CD8-positive, alpha-beta memory T cell (primary cell): ENCODE results near the gene MALRD1. TPM values are rescaled to one million over a fixed set of nuclear protein-coding genes. Genes with fewer than 3 reads are reported as not detected.

Experiments
- CTCF ChIA-PET: fragments of 350-600 bp; sonication (Branson Sonifier 250); formaldehyde crosslinking; loops from one replicate; lab custom pipeline; 2021; ENCODE audit warnings: antibody characterized with exemption; lab: Charles Lee
- POLR2A ChIA-PET: fragments of 350-600 bp; sonication (Branson Sonifier 250); formaldehyde crosslinking; loops from one replicate; lab custom pipeline; 2021; ENCODE audit warnings: antibody characterized with exemption; lab: Charles Lee
- DNase-seq, 5 donors: peaks; one replicate each; pipeline versions ENCODE4 v3.0.0 to v3.0.0-alpha.2; 2020 to 2022; ENCODE audit warnings: mixed read lengths in 1 of 5
- H3K27ac ChIP-seq: one replicate; pipeline ENCODE4 v1.7.0; 2013; ENCODE audit warnings: low read depth, mild to moderate bottlenecking, low read length, moderate library complexity
- H3K27me3 ChIP-seq: 2 replicates; pipeline ENCODE4 v1.7.0; 2013; ENCODE audit warnings: low read length, mild to moderate bottlenecking; ENCODE audit not compliant: insufficient read depth, poor library complexity, severe bottlenecking
- H3K36me3 ChIP-seq: 2 replicates; pipeline ENCODE4 v1.7.0; 2013; ENCODE audit warnings: mild to moderate bottlenecking, low read length, moderate library complexity; ENCODE audit not compliant: insufficient read depth
- H3K4me1 ChIP-seq: 2 replicates; pipeline ENCODE4 v1.7.0; 2013; ENCODE audit warnings: mild to moderate bottlenecking, low read length, moderate library complexity; ENCODE audit not compliant: insufficient read depth
- H3K4me3 ChIP-seq: 2 replicates; pipeline ENCODE4 v1.7.0; 2013; ENCODE audit warnings: mild to moderate bottlenecking, low read length
- H3K9me3 ChIP-seq: 2 replicates; pipeline ENCODE4 v1.7.0; 2013; ENCODE audit warnings: mild to moderate bottlenecking, low read length
- H3K27ac Mint-ChIP-seq, 8 donors: one replicate each; pipeline ENCODE4 v1.8.0; 2020 to 2021; ENCODE audit warnings: mixed read lengths in 8 of 8, mild to moderate bottlenecking in 6 of 8, inconsistent platforms in 3 of 8, moderate library complexity in 3 of 8
- H3K27me3 Mint-ChIP-seq, 2 donors: one replicate each; pipeline ENCODE4 v1.8.0; 2020 to 2021; ENCODE audit warnings: mixed read lengths in 2 of 2, mild to moderate bottlenecking in 1 of 2, moderate library complexity in 1 of 2
- H3K36me3 Mint-ChIP-seq, 3 donors: one replicate each; pipeline ENCODE4 v1.8.0; 2020 to 2021; ENCODE audit warnings: mixed read lengths in 3 of 3, inconsistent platforms in 1 of 3, mild to moderate bottlenecking in 1 of 3
- H3K4me1 Mint-ChIP-seq, 3 donors: one replicate each; pipeline ENCODE4 v1.8.0; 2020 to 2021; ENCODE audit warnings: mixed read lengths in 3 of 3, inconsistent platforms in 1 of 3, mild to moderate bottlenecking in 1 of 3
- H3K4me3 Mint-ChIP-seq, 7 donors: one replicate each; pipeline ENCODE4 v1.8.0; 2020 to 2021; ENCODE audit warnings: mixed read lengths in 7 of 7, mild to moderate bottlenecking in 6 of 7, moderate library complexity in 4 of 7, inconsistent platforms in 2 of 7
- H3K9me3 Mint-ChIP-seq, 5 donors: one replicate each; pipeline ENCODE4 v1.8.0; 2020 to 2022; ENCODE audit warnings: mixed read lengths in 5 of 5, mild to moderate bottlenecking in 3 of 5, moderate library complexity in 2 of 5, inconsistent platforms in 1 of 5
- polyA plus RNA-seq: library from polyadenylated mRNA; unstranded; fragments of 300-500 nt; fragmentation: Illumina TruSeq; gene quantifications from one replicate; pipeline ENCODE4 v1.2.3, GENCODE V29; 2021
- total RNA-seq, 2 experiments: library from RNA; stranded (reverse); gene quantifications; one replicate each; pipeline ENCODE4 v1.2.3, GENCODE V29; 2021

Gene MALRD1
- total and polyA plus RNA-seq, 3 experiments from 2014 or later, result not detected

GRCh38 chr10:19332304-19332703 lies 283.7 kb downstream of the MALRD1 start:
- no peak overlapping the region for H3K4me3 Mint-ChIP-seq
- H3K9me3 Mint-ChIP-seq, result peaks cover 2 to 35% (median 7%) of the 10 kb centered on the region in 5 donors
- no peak overlapping the region for H3K27ac ChIP-seq
- H3K4me1 Mint-ChIP-seq, result no peaks in the 10 kb centered on the region
- ChIA-PET POLR2A (no interaction called here), CTCF (no interaction called here)
- H3K36me3 ChIP-seq, result no peaks in the 10 kb centered on the region
- H3K4me3 ChIP-seq, result no peak overlapping the region
- no peaks in the 10 kb centered on the region for H3K27me3 Mint-ChIP-seq
- no peak for DNase-seq
- no peaks in the 10 kb centered on the region for H3K27me3 ChIP-seq
- H3K27ac Mint-ChIP-seq, result no peak overlapping the region
- H3K36me3 Mint-ChIP-seq, result no peaks in the 10 kb centered on the region
- no peaks in the 10 kb centered on the region for H3K4me1 ChIP-seq
- H3K9me3 ChIP-seq, result no peaks in the 10 kb centered on the region

- peaks cover 2 to 30% (median 4%) of the 10 kb centered on the region in 5 donors for H3K9me3 Mint-ChIP-seq
- no peaks in the 10 kb centered on the region for H3K4me1 ChIP-seq
- no peak overlapping the region for H3K4me3 Mint-ChIP-seq
- no peak overlapping the region for H3K27ac Mint-ChIP-seq
- DNase-seq, result no peak
- no peaks in the 10 kb centered on the region for H3K36me3 Mint-ChIP-seq
- no peak overlapping the region for H3K4me3 ChIP-seq
- no peaks in the 10 kb centered on the region for H3K27me3 ChIP-seq
- ChIA-PET CTCF (no interaction called here), POLR2A (no interaction called here)
- no peaks in the 10 kb centered on the region for H3K4me1 Mint-ChIP-seq
- no peaks in the 10 kb centered on the region for H3K27me3 Mint-ChIP-seq
- no peaks in the 10 kb centered on the region for H3K36me3 ChIP-seq
- H3K27ac ChIP-seq, result no peak overlapping the region
- H3K9me3 ChIP-seq, result no peaks in the 10 kb centered on the region
Measured at GRCh38 chr10:19333631-19334030, 285.0 kb downstream of the MALRD1 start.

- H3K36me3 Mint-ChIP-seq, result no peaks in the 10 kb centered on the region
- no peaks in the 10 kb centered on the region for H3K4me1 ChIP-seq
- CTCF ChIA-PET, result no interaction called here
- DNase-seq, result no peak
- peaks cover 1 to 26% (median 4%) of the 10 kb centered on the region in 5 donors for H3K9me3 Mint-ChIP-seq
- no peak overlapping the region for H3K4me3 ChIP-seq
- H3K36me3 ChIP-seq, result no peaks in the 10 kb centered on the region
- no peaks in the 10 kb centered on the region for H3K27me3 Mint-ChIP-seq
- H3K9me3 ChIP-seq, result no peaks in the 10 kb centered on the region
- H3K4me3 Mint-ChIP-seq, result no peak overlapping the region
- no peaks in the 10 kb centered on the region for H3K27me3 ChIP-seq
- POLR2A ChIA-PET, result no interaction called here
- no peak overlapping the region for H3K27ac Mint-ChIP-seq
- no peaks in the 10 kb centered on the region for H3K4me1 Mint-ChIP-seq
- no peak overlapping the region for H3K27ac ChIP-seq
Measured at GRCh38 chr10:19347621-19348020, 299.0 kb downstream of the MALRD1 start.

GRCh38 chr10:19367176-19367575 lies 318.6 kb downstream of the MALRD1 start:
- Histone ChIP-seq H3K9me3 (no peaks in the 10 kb centered on the region), H3K4me1 (no peaks in the 10 kb centered on the region), H3K4me3 (no peak overlapping the region), H3K27me3 (no peaks in the 10 kb centered on the region), H3K36me3 (no peaks in the 10 kb centered on the region), H3K27ac (no peak overlapping the region)
- H3K4me1 Mint-ChIP-seq, result no peaks in the 10 kb centered on the region
- CTCF ChIA-PET, result no interaction called here
- no peak overlapping the region for H3K27ac Mint-ChIP-seq
- H3K27me3 Mint-ChIP-seq, result no peaks in the 10 kb centered on the region
- DNase-seq, result no peak
- H3K36me3 Mint-ChIP-seq, result no peaks in the 10 kb centered on the region
- no peak overlapping the region for H3K4me3 Mint-ChIP-seq
- POLR2A ChIA-PET, result no interaction called here
- H3K9me3 Mint-ChIP-seq, result peaks cover 0 to 6% (median 4%) of the 10 kb centered on the region in 5 donors

GRCh38 chr10:19373988-19374387 lies 325.4 kb downstream of the MALRD1 start:
- no peak overlapping the region for H3K4me3 Mint-ChIP-seq
- H3K9me3 ChIP-seq, result no peaks in the 10 kb centered on the region
- no peaks in the 10 kb centered on the region for H3K36me3 ChIP-seq
- H3K27ac ChIP-seq, result no peak overlapping the region
- H3K36me3 Mint-ChIP-seq, result no peaks in the 10 kb centered on the region
- H3K27me3 Mint-ChIP-seq, result no peaks in the 10 kb centered on the region
- H3K27me3 ChIP-seq, result no peaks in the 10 kb centered on the region
- CTCF ChIA-PET, result no interaction called here
- H3K9me3 Mint-ChIP-seq, result peaks cover 0 to 28% (median 2%) of the 10 kb centered on the region in 5 donors
- POLR2A ChIA-PET, result no interaction called here
- H3K4me3 ChIP-seq, result no peak overlapping the region
- no peaks in the 10 kb centered on the region for H3K4me1 ChIP-seq
- DNase-seq, result no peak
- no peaks in the 10 kb centered on the region for H3K4me1 Mint-ChIP-seq
- no peak overlapping the region for H3K27ac Mint-ChIP-seq

GRCh38 chr10:19385846-19386450 lies 337.3 kb downstream of the MALRD1 start:
- POLR2A ChIA-PET, result no interaction called here
- H3K27me3 Mint-ChIP-seq, result no peaks in the 10 kb centered on the region

GRCh38 chr10:19408924-19409323 lies 360.3 kb downstream of the MALRD1 start:
- no peaks in the 10 kb centered on the region for H3K4me1 ChIP-seq
- H3K27me3 Mint-ChIP-seq, result no peaks in the 10 kb centered on the region
- H3K4me3 Mint-ChIP-seq, result no peak overlapping the region
- H3K9me3 ChIP-seq, result no peaks in the 10 kb centered on the region
- no peak for DNase-seq
- H3K4me1 Mint-ChIP-seq, result no peaks in the 10 kb centered on the region
- H3K36me3 Mint-ChIP-seq, result peaks cover 0 to 1% (median 0%) of the 10 kb centered on the region in 3 donors
- peaks cover 5 to 12% (median 10%) of the 10 kb centered on the region in 5 donors for H3K9me3 Mint-ChIP-seq
- H3K36me3 ChIP-seq, result no peaks in the 10 kb centered on the region
- no peak overlapping the region for H3K27ac ChIP-seq
- POLR2A ChIA-PET, result no interaction called here
- no peaks in the 10 kb centered on the region for H3K27me3 ChIP-seq
- H3K27ac Mint-ChIP-seq, result no peak overlapping the region
- CTCF ChIA-PET, result no interaction called here
- H3K4me3 ChIP-seq, result no peak overlapping the region

More at GRCh38 chr10:19385846-19386450, 337.3 kb downstream of the MALRD1 start:
- no peaks in the 10 kb centered on the region for H3K27me3 ChIP-seq
- Mint-ChIP-seq H3K27ac (no peak overlapping the region), H3K4me3 (no peak overlapping the region), H3K36me3 (no peaks in the 10 kb centered on the region), H3K4me1 (no peaks in the 10 kb centered on the region), H3K9me3 (peaks cover 0 to 31% (median 6%) of the 10 kb centered on the region in 5 donors)
- H3K4me3 ChIP-seq, result no peak overlapping the region
- H3K27ac ChIP-seq, result no peak overlapping the region
- no peaks in the 10 kb centered on the region for H3K36me3 ChIP-seq
- CTCF ChIA-PET, result no interaction called here
- no peak for DNase-seq
- H3K9me3 ChIP-seq, result no peaks in the 10 kb centered on the region
- H3K4me1 ChIP-seq, result no peaks in the 10 kb centered on the region

GRCh38 chr10:19411119-19411518 lies 362.5 kb downstream of the MALRD1 start:
- Mint-ChIP-seq H3K36me3 (peaks cover 0 to 1% (median 0%) of the 10 kb centered on the region in 3 donors), H3K9me3 (peaks cover 1 to 12% (median 10%) of the 10 kb centered on the region in 5 donors)
- CTCF ChIA-PET, result no interaction called here

More at GRCh38 chr10:19411119-19411518, 362.5 kb downstream of the MALRD1 start:
- Mint-ChIP-seq H3K4me3 (no peak overlapping the region), H3K27me3 (no peaks in the 10 kb centered on the region), H3K27ac (no peak overlapping the region), H3K4me1 (no peaks in the 10 kb centered on the region)
- Histone ChIP-seq H3K4me1 (no peaks in the 10 kb centered on the region), H3K4me3 (no peak overlapping the region), H3K36me3 (no peaks in the 10 kb centered on the region), H3K27ac (no peak overlapping the region), H3K27me3 (no peaks in the 10 kb centered on the region), H3K9me3 (no peaks in the 10 kb centered on the region)
- no peak for DNase-seq
- POLR2A ChIA-PET, result no interaction called here
